WTC11 (cell line): Measurements from ENCODE around the gene ZACN. TPM values are rescaled to one million over a fixed set of nuclear protein-coding genes. Genes with fewer than 3 reads are reported as not detected.

Experiments
- AFF4 ChIP-seq: sonication (generic); formaldehyde crosslinking; IDR thresholded peaks from 2 replicates; pipeline ENCODE4 v1.8.1; 2023; ENCODE audit warnings: mild to moderate bottlenecking, missing genetic modification reagents, borderline replicate concordance
- CREB1 ChIP-seq: sonication (generic); formaldehyde crosslinking; IDR thresholded peaks from 2 replicates; pipeline ENCODE4 v1.8.0; 2023; ENCODE audit warnings: mild to moderate bottlenecking, missing genetic modification reagents
- E2F5 ChIP-seq: sonication (generic); formaldehyde crosslinking; IDR thresholded peaks from 2 replicates; pipeline ENCODE4 v1.8.1; 2022; ENCODE audit warnings: mild to moderate bottlenecking, moderate library complexity, missing genetic modification reagents
- EMX1 ChIP-seq: fragments of 250-450 bp; sonication (Bioruptor Pico); IDR thresholded peaks from 2 replicates; pipeline ENCODE4 v1.8.0; 2021; ENCODE audit warnings: mild to moderate bottlenecking
- GRHL2 ChIP-seq: fragments of 250-450 bp; sonication (Bioruptor Pico); IDR thresholded peaks from 2 replicates; pipeline ENCODE4 v1.8.0; 2022; ENCODE audit warnings: mild to moderate bottlenecking, moderate library complexity; ENCODE audit not compliant: insufficient replicate concordance, severe bottlenecking
- JUN ChIP-seq: sonication (generic); formaldehyde crosslinking; IDR thresholded peaks from 2 replicates; pipeline ENCODE4 v1.8.0; 2023; ENCODE audit warnings: mild to moderate bottlenecking, missing genetic modification reagents
- MAX ChIP-seq: sonication (generic); formaldehyde crosslinking; IDR thresholded peaks from 2 replicates; pipeline ENCODE4 v1.8.0; 2022; ENCODE audit warnings: mild to moderate bottlenecking, missing genetic modification reagents
- RORB ChIP-seq: fragments of 250-450 bp; sonication (Bioruptor Pico); IDR thresholded peaks from 2 replicates; pipeline ENCODE4 v1.9.0; 2021; ENCODE audit warnings: mild to moderate bottlenecking
- SMAD3 ChIP-seq: sonication (generic); formaldehyde crosslinking; IDR thresholded peaks from 2 replicates; pipeline ENCODE4 v1.8.0; 2022; ENCODE audit warnings: missing genetic modification reagents, mild to moderate bottlenecking, borderline replicate concordance
- TEAD1 ChIP-seq: sonication (generic); formaldehyde crosslinking; IDR thresholded peaks from 2 replicates; pipeline ENCODE4 v1.8.0; 2022; ENCODE audit warnings: mild to moderate bottlenecking, missing genetic modification reagents
- ZNF121 ChIP-seq: sonication (generic); formaldehyde crosslinking; IDR thresholded peaks from 2 replicates; pipeline ENCODE4 v1.8.0; 2023; ENCODE audit warnings: missing genetic modification reagents
- ZNF219 ChIP-seq: sonication (generic); formaldehyde crosslinking; IDR thresholded peaks from 2 replicates; pipeline ENCODE4 v1.8.0; 2023; ENCODE audit warnings: missing genetic modification reagents, mild to moderate bottlenecking, borderline replicate concordance
- ZNF423 ChIP-seq: fragments of 250-450 bp; sonication (Bioruptor Pico); IDR thresholded peaks from 2 replicates; pipeline ENCODE4 v2.1.2; 2022; ENCODE audit warnings: mild to moderate bottlenecking, moderate library complexity
- ZNF532 ChIP-seq: fragments of 250-450 bp; sonication (Bioruptor Pico); IDR thresholded peaks from 2 replicates; pipeline ENCODE4 v1.9.0; 2021; ENCODE audit warnings: mild to moderate bottlenecking, borderline replicate concordance
- ZSCAN18 ChIP-seq: fragments of 250-450 bp; sonication (Bioruptor Pico); IDR thresholded peaks from 2 replicates; pipeline ENCODE4 v2.1.2; 2022; ENCODE audit warnings: mild to moderate bottlenecking, moderate library complexity
- total RNA-seq: library from RNA; stranded (reverse); gene quantifications from 3 replicates; pipeline ENCODE4 v1.2.3, GENCODE V29; 2021
- TF ChIP-seq, protein P1 (sequence below): fragments of 250-450 bp; sonication (Bioruptor Pico); IDR thresholded peaks from 2 replicates; pipeline ENCODE4 v1.9.0; 2021; ENCODE audit warnings: mild to moderate bottlenecking
- TF ChIP-seq, protein P2 (sequence below): sonication (generic); formaldehyde crosslinking; IDR thresholded peaks from 2 replicates; pipeline ENCODE4 v1.8.1; 2022; ENCODE audit warnings: mild to moderate bottlenecking, missing genetic modification reagents, moderate library complexity, borderline replicate concordance

The ZACN gene
- total RNA-seq, 1 experiment from 2014 or later: 0.28 TPM

DNA sequence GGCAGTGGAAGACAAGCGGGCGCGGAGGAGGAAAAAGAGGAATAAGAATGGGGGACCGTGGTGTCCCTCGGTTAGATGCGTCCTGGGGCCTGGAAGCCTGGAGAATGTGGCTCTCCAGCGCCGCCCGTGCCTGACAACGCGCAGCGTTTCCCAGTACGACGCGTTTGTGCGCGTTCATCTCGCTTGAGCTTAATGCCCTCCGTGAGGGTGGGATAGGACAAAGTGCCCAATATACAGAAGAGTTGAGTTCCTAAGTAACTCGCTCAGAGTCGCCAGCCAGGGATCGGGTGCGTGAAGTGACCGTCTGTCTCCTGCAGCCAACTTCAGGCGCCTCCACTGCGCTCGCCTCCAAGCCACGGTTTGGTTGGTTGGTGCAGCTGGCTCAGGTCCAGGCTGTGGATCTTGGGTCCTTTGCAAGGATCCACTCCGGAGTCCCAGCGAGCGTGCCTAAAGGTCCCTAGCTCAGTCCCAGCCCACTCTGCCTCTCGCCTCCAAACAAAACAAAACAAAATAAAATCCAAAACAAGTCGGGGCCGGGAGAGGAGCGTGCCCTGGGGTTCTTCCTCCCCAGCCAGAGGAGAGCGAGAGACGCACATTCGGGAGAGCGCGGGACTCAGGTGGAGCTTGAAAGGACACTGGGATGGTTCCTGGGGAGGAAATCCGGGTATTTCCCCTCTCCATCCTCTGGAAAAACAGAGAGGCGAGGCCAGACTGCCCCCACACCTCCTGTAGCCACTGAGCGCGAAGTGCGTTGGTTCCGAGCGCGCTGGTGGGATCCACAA is 3.4 kb upstream of the ZACN start (continued):
- TF ChIP-seq, protein P1, sequence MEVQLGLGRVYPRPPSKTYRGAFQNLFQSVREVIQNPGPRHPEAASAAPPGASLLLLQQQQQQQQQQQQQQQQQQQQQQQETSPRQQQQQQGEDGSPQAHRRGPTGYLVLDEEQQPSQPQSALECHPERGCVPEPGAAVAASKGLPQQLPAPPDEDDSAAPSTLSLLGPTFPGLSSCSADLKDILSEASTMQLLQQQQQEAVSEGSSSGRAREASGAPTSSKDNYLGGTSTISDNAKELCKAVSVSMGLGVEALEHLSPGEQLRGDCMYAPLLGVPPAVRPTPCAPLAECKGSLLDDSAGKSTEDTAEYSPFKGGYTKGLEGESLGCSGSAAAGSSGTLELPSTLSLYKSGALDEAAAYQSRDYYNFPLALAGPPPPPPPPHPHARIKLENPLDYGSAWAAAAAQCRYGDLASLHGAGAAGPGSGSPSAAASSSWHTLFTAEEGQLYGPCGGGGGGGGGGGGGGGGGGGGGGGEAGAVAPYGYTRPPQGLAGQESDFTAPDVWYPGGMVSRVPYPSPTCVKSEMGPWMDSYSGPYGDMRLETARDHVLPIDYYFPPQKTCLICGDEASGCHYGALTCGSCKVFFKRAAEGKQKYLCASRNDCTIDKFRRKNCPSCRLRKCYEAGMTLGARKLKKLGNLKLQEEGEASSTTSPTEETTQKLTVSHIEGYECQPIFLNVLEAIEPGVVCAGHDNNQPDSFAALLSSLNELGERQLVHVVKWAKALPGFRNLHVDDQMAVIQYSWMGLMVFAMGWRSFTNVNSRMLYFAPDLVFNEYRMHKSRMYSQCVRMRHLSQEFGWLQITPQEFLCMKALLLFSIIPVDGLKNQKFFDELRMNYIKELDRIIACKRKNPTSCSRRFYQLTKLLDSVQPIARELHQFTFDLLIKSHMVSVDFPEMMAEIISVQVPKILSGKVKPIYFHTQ (CRISPR knock-in tag): no peak
- no peak for TF ChIP-seq AFF4 (CRISPR knock-in tag)
- TF ChIP-seq CREB1: no peak
- TF ChIP-seq ZNF423 (CRISPR knock-in tag): no peak
- no peak for TF ChIP-seq ZSCAN18 (CRISPR knock-in tag)
- no peak for TF ChIP-seq E2F5 (CRISPR knock-in tag)
- no peak for TF ChIP-seq ZNF532
- TF ChIP-seq GRHL2 (CRISPR knock-in tag): no peak
- TF ChIP-seq JUN (CRISPR knock-in tag): 0 out of 2 replicates have a peak, but pooled peaks have one; percentile 27
- TF ChIP-seq ZNF121 (CRISPR knock-in tag): no peak
- no peak for TF ChIP-seq SMAD3 (CRISPR knock-in tag)
- no peak for TF ChIP-seq EMX1 (CRISPR knock-in tag)
- peak; percentile 38; the same call in 1 of the 2 replicates for TF ChIP-seq MAX (CRISPR knock-in tag)
- TF ChIP-seq, protein P2, sequence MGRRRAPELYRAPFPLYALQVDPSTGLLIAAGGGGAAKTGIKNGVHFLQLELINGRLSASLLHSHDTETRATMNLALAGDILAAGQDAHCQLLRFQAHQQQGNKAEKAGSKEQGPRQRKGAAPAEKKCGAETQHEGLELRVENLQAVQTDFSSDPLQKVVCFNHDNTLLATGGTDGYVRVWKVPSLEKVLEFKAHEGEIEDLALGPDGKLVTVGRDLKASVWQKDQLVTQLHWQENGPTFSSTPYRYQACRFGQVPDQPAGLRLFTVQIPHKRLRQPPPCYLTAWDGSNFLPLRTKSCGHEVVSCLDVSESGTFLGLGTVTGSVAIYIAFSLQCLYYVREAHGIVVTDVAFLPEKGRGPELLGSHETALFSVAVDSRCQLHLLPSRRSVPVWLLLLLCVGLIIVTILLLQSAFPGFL: no peak
- 0 out of 2 replicates have a peak, but pooled peaks have one; percentile 60 for TF ChIP-seq ZNF219 (CRISPR knock-in tag)
- no peak for TF ChIP-seq RORB
- peak; percentile 73 for TF ChIP-seq TEAD1 (CRISPR knock-in tag)
